Measurements from ENCODE around the gene C12orf56.

GRCh38 chr12:64293654-64294364, 96.7 kb downstream of the C12orf56 start:
- no peak for TF ChIP-seq CTCF (IDR thresholded peaks at IDR 0.05)
- TF ChIP-seq POLR2A (IDR thresholded peaks at IDR 0.05): no peak

All from sigmoid colon (tissue), 3 donors.